B cell (primary cell): ENCODE results near the gene MYOM3. TPM values are rescaled to one million over a fixed set of nuclear protein-coding genes. Genes with fewer than 3 reads are reported as not detected.

ENCODE experiments used
- ATAC-seq: fragments of 200-7000 bp; cut with Tn5 transposase; one replicate; pipeline ENCODE4 v1.10.0; 2021; ENCODE audit warnings: low read depth, mild to moderate bottlenecking, moderate number of reproducible peaks, moderate library complexity
- CTCF ChIA-PET: fragments of 350-600 bp; sonication (Branson Sonifier 250); formaldehyde crosslinking; loops from one replicate; lab custom pipeline; 2021; ENCODE audit warnings: antibody characterized with exemption, inconsistent platforms; lab: Charles Lee
- POLR2A ChIA-PET: fragments of 350-600 bp; sonication (Branson Sonifier 250); formaldehyde crosslinking; loops from one replicate; lab custom pipeline; 2021; ENCODE audit warnings: antibody characterized with exemption; lab: Charles Lee
- DNase-seq: peaks from one replicate; pipeline ENCODE4 v3.0.0; 2013
- H2AFZ ChIP-seq: 2 replicates; pipeline ENCODE4 v1.6.1; 2012; ENCODE audit warnings: mild to moderate bottlenecking, low read depth, low read length; ENCODE audit not compliant: insufficient read depth, poor library complexity, severe bottlenecking
- H3K27ac ChIP-seq, 2 donors: 1 replicate in 1 of 2; 2 replicates in 1 of 2; pipeline ENCODE4 v1.5.1; 2012 to 2013; ENCODE audit warnings: low read length in 2 of 2, mild to moderate bottlenecking in 2 of 2, moderate library complexity in 1 of 2
- H3K27me3 ChIP-seq, 4 experiments: fragments of 200-600 bp in 1 of 4; sonication (generic) in 1 of 4; replicated peaks in 1 of 4; 1 replicate in 2 of 4; 2 replicates in 2 of 4; pipeline versions ENCODE4 v1.6.1 to v1.7.0; 2013 to 2016; ENCODE audit warnings: low read length in 3 of 4, mild to moderate bottlenecking in 2 of 4, mixed read lengths in 1 of 4, moderate library complexity in 1 of 4; ENCODE audit not compliant: insufficient read depth in 4 of 4, control insufficient read depth in 3 of 4; ENCODE audit errors: control extremely low read depth in 1 of 4
- H3K36me3 ChIP-seq, 2 experiments: replicated peaks in 1 of 2; 1 replicate in 1 of 2; 2 replicates in 1 of 2; pipeline versions ENCODE4 v1.6.1 to v1.7.1; 2013; ENCODE audit warnings: low read length in 1 of 2; ENCODE audit not compliant: insufficient read depth in 2 of 2, control insufficient read depth in 1 of 2; ENCODE audit errors: control extremely low read depth in 1 of 2, extremely low read depth in 1 of 2
- H3K4me1 ChIP-seq, 2 donors: fragments of 200-600 bp in 1 of 2; sonication (generic) in 1 of 2; 1 replicate in 1 of 2; 2 replicates in 1 of 2; pipeline versions ENCODE4 v1.5.1 to v1.6.1; 2013 to 2017; ENCODE audit warnings: low read length in 2 of 2; ENCODE audit not compliant: control insufficient read depth in 2 of 2, insufficient read depth in 2 of 2
- H3K4me2 ChIP-seq: replicated peaks from 2 replicates; pipeline ENCODE3; 2012; ENCODE audit warnings: mild to moderate bottlenecking, low read depth, low read length; ENCODE audit not compliant: poor library complexity, severe bottlenecking
- H3K4me3 ChIP-seq, 5 experiments: fragments of 200-600 bp in 1 of 5; sonication (generic) in 1 of 5; 1 replicate in 3 of 5; 2 replicates in 2 of 5; pipeline versions ENCODE4 v1.5.1 to v1.7.0; 2011 to 2016; ENCODE audit warnings: low read length in 4 of 5, mild to moderate bottlenecking in 4 of 5, low read depth in 2 of 5, control low read depth in 1 of 5, moderate library complexity in 1 of 5; ENCODE audit not compliant: insufficient read depth in 1 of 5; ENCODE audit errors: control extremely low read depth in 1 of 5, extremely low read depth in 1 of 5
- H3K79me2 ChIP-seq: fragments of 200-600 bp; sonication (generic); one replicate; pipeline ENCODE4 v1.6.0; 2016; ENCODE audit warnings: low read length; ENCODE audit not compliant: control insufficient read depth, insufficient read depth
- H3K9ac ChIP-seq: fragments of 200-600 bp; sonication (generic); 2 replicates; pipeline ENCODE4 v1.6.1; 2017; ENCODE audit warnings: mild to moderate bottlenecking, low read length, moderate library complexity
- H3K9me3 ChIP-seq, 3 donors: one replicate each; pipeline versions ENCODE4 v1.6.1 to v1.7.1; 2013; ENCODE audit warnings: low read length in 2 of 3; ENCODE audit not compliant: control insufficient read depth in 2 of 3, insufficient read depth in 1 of 3; ENCODE audit errors: control extremely low read depth in 1 of 3
- H4K20me1 ChIP-seq: 2 replicates; pipeline ENCODE4 v1.6.0; 2012; ENCODE audit warnings: mild to moderate bottlenecking, low read length; ENCODE audit not compliant: insufficient read depth, control insufficient read depth, poor library complexity, severe bottlenecking
- H3K27ac Mint-ChIP-seq: one replicate; pipeline ENCODE4 v1.8.0; 2021; ENCODE audit warnings: mixed read lengths
- H3K27me3 Mint-ChIP-seq: one replicate; pipeline ENCODE4 v1.8.0; 2021; ENCODE audit warnings: mixed read lengths
- H3K4me1 Mint-ChIP-seq: one replicate; pipeline ENCODE4 v1.8.0; 2021; ENCODE audit warnings: mixed read lengths
- H3K4me3 Mint-ChIP-seq: one replicate; pipeline ENCODE4 v1.8.0; 2021; ENCODE audit warnings: mixed read lengths
- H3K9me3 Mint-ChIP-seq: one replicate; pipeline ENCODE4 v1.8.0; 2022; ENCODE audit warnings: mixed read lengths; ENCODE audit not compliant: insufficient read depth
- CTCF ChIP-seq: fragments of 200-600 bp; IDR thresholded peaks from one replicate; pipeline ENCODE4 v1.8.0; 2022; ENCODE audit warnings: antibody characterized with exemption, mild to moderate bottlenecking
- EZH2 ChIP-seq: IDR thresholded peaks from 2 replicates; pipeline ENCODE4 v1.6.1; 2012; ENCODE audit warnings: borderline replicate concordance, low read depth, mild to moderate bottlenecking, moderate library complexity, low read length; ENCODE audit not compliant: insufficient read depth, poor library complexity, severe bottlenecking
- WGBS: methylation state at CpG from one replicate; pipeline ENCODE4 v1.1.5; 2013; ENCODE audit warnings: missing lambda C conversion rate; ENCODE audit not compliant: insufficient coverage; 5-methylcytosine and 5-hydroxymethylcytosine counted together
- intact Hi-C: fragments of 100-400 bp; cut with micrococcal nuclease; formaldehyde crosslinking; loops from one replicate; pipeline ENCODE4 v1.10.0; 2022
- polyA plus RNA-seq: library from polyadenylated mRNA; depleted of rRNA; stranded (reverse); fragments of >200 nt; gene quantifications from 2 replicates; pipeline ENCODE4 v1.2.3, GENCODE V29; 2012
- total RNA-seq, 2 donors: library from RNA; stranded (reverse); fragments of 120-200 nt in 1 of 2; gene quantifications; 1 replicate in 1 of 2; 2 replicates in 1 of 2; pipeline versions ENCODE4 v1.2.3 to v1.2.4, GENCODE V29; 2013 to 2022

Gene MYOM3
- total and polyA plus RNA-seq, 2 donors (not counting 1 experiment from before 2014, with no cell fraction given) = not detected

GRCh38 chr1:24118410-24119242 lies 6.7 kb upstream of the MYOM3 start:
- Histone ChIP-seq H3K36me3 (no peaks in the 10 kb centered on the region), H3K79me2 (no peaks in the 10 kb centered on the region), H2AFZ (no peak overlapping the region), H3K4me3 (no peak overlapping the region), H3K27me3 (peaks cover 0 to 19% (median 1%) of the 10 kb centered on the region in 4 experiments), H4K20me1 (no peaks in the 10 kb centered on the region), H3K9me3 (no peaks in the 10 kb centered on the region), H3K27ac (no peak overlapping the region), H3K9ac (no peak overlapping the region), H3K4me1 (no peaks in the 10 kb centered on the region), H3K4me2 (no peak overlapping the region)
- H3K4me1 Mint-ChIP-seq = no peaks in the 10 kb centered on the region
- no peak overlapping the region for H3K27ac Mint-ChIP-seq
- no peaks in the 10 kb centered on the region for H3K9me3 Mint-ChIP-seq
- no peak overlapping the region for H3K4me3 Mint-ChIP-seq
- 86% methylated on average over 6 of the region's 8 CpGs for WGBS
- no peak for DNase-seq
- intact Hi-C loops = no loop called here
- H3K27me3 Mint-ChIP-seq = peaks cover 29% of the 10 kb centered on the region
- CTCF ChIA-PET = no interaction called here
- no peak for ATAC-seq
- POLR2A ChIA-PET = no interaction called here
- TF ChIP-seq CTCF (no peak), EZH2 (no peak)

- Histone ChIP-seq H3K4me3 (no peak overlapping the region), H3K4me2 (no peak overlapping the region), H3K79me2 (no peaks in the 10 kb centered on the region), H3K27me3 (peaks cover 0 to 21% (median 2%) of the 10 kb centered on the region in 4 experiments), H3K27ac (no peak overlapping the region), H2AFZ (no peak overlapping the region), H3K9me3 (no peaks in the 10 kb centered on the region), H4K20me1 (no peaks in the 10 kb centered on the region), H3K36me3 (no peaks in the 10 kb centered on the region), H3K9ac (no peak overlapping the region), H3K4me1 (no peaks in the 10 kb centered on the region)
- no peak for ATAC-seq
- intact Hi-C loops = no loop called here
- no peak overlapping the region for H3K27ac Mint-ChIP-seq
- ChIA-PET CTCF (no interaction called here), POLR2A (no interaction called here)
- no peaks in the 10 kb centered on the region for H3K9me3 Mint-ChIP-seq
- TF ChIP-seq CTCF (no peak), EZH2 (no peak)
- no peak for DNase-seq
- H3K4me1 Mint-ChIP-seq = no peaks in the 10 kb centered on the region
- 95% methylated on average over 8 of the region's 14 CpGs for WGBS
- H3K4me3 Mint-ChIP-seq = no peak overlapping the region
- peaks cover 34% of the 10 kb centered on the region for H3K27me3 Mint-ChIP-seq
Measured at GRCh38 chr1:24117722-24118409, 5.9 kb upstream of the MYOM3 start.
